Stomach smooth muscle (tissue), 2 donors: ENCODE measurements around the gene ERCC3.

Experiments
- H3K27ac ChIP-seq: one replicate; pipeline ENCODE4 v1.7.0; 2013; ENCODE audit warnings: mild to moderate bottlenecking, low read length, inconsistent platforms
- H3K27me3 ChIP-seq, 2 donors: one replicate each; pipeline ENCODE4 v1.7.0; 2013; ENCODE audit warnings: low read length in 2 of 2; ENCODE audit not compliant: insufficient read depth in 2 of 2, control insufficient read depth in 1 of 2
- H3K36me3 ChIP-seq, 2 donors: one replicate each; pipeline ENCODE4 v1.7.0; 2013; ENCODE audit warnings: low read length in 2 of 2; ENCODE audit not compliant: control insufficient read depth in 2 of 2, insufficient read depth in 2 of 2
- H3K4me1 ChIP-seq: one replicate; pipeline ENCODE4 v1.7.0; 2013; ENCODE audit warnings: low read length; ENCODE audit not compliant: control insufficient read depth, insufficient read depth
- H3K4me3 ChIP-seq, 2 donors: one replicate each; pipeline ENCODE4 v1.7.0; 2013; ENCODE audit warnings: low read length in 2 of 2
- H3K9ac ChIP-seq, 2 donors: one replicate each; pipeline ENCODE4 v1.7.0; 2013; ENCODE audit warnings: low read length in 2 of 2, mild to moderate bottlenecking in 1 of 2
- H3K9me3 ChIP-seq, 2 donors: one replicate each; pipeline ENCODE4 v1.7.0; 2013; ENCODE audit warnings: low read length in 2 of 2; ENCODE audit not compliant: control insufficient read depth in 2 of 2
- donor health status: healthy.
- donor health status: Pancreatic carcinoma.

ERCC3 gene

DNA sequence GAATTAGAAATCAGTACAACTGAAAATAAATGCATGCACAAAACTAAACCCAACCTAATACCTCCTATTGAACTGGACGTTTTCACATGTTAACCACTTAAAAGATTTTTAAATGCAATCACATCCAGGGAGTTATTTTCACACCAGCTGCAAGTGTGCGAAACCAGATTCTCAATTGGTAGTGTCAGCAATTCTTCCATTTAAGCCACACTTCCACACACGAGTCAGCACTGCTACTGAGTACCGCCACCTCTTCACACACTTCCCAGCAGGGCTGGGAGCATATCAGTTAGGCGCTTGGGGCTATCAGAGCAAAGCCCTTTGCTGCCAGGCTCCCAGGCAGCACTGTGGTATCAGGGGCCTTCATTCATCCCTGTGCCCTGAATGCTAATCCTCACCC lies 14.2 kb downstream of the ERCC3 start:
- Histone ChIP-seq H3K36me3 (peaks cover 45 to 66% of the 10 kb centered on the region in 2 donors), H3K4me3 (no peak overlapping the region), H3K4me1 (no peaks in the 10 kb centered on the region), H3K27ac (no peak overlapping the region), H3K9ac (no peak overlapping the region), H3K9me3 (peaks cover 0 to 2% of the 10 kb centered on the region in 2 donors), H3K27me3 (no peaks in the 10 kb centered on the region)

- H3K4me1 ChIP-seq = no peaks in the 10 kb centered on the region
- H3K36me3 ChIP-seq = peaks cover 43 to 64% of the 10 kb centered on the region in 2 donors
- H3K27me3 ChIP-seq = no peaks in the 10 kb centered on the region
- no peak overlapping the region for H3K9ac ChIP-seq
- no peak overlapping the region for H3K27ac ChIP-seq
- H3K9me3 ChIP-seq = peaks cover 0 to 2% of the 10 kb centered on the region in 2 donors
- no peak overlapping the region for H3K4me3 ChIP-seq
Observed at GRCh38 chr2:127278959-127279358, 15.0 kb downstream of the ERCC3 start.

DNA sequence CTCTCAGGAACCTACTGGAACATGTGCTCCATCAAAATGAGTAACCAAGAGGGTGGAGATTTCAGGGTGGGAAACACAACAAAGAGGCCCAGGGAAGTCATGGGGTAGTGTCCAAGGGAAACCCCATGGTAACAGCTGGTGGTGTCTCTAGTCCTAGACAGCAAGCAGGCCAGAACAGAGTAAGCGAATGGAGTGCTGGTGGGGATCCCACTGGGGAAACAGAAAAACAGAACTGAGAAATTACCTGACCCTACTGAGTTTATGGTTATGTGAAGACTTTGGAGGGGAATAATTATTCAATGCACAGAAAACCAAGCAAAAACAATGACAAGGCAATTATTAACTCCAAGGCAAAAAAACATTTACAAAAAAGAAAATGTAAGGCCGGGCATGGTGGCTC lies 16.9 kb downstream of the ERCC3 start:
- H3K27me3 ChIP-seq = no peaks in the 10 kb centered on the region
- H3K36me3 ChIP-seq = peaks cover 46 to 60% of the 10 kb centered on the region in 2 donors
- H3K9me3 ChIP-seq = no peaks in the 10 kb centered on the region
- no peaks in the 10 kb centered on the region for H3K4me1 ChIP-seq
- no peak overlapping the region for H3K4me3 ChIP-seq
- H3K27ac ChIP-seq = no peak overlapping the region
- no peak overlapping the region for H3K9ac ChIP-seq

GRCh38 chr2:127275789-127276188 lies 18.2 kb downstream of the ERCC3 start:
- H3K9ac ChIP-seq = no peak overlapping the region
- H3K9me3 ChIP-seq = no peaks in the 10 kb centered on the region
- peaks cover 51 to 61% of the 10 kb centered on the region in 2 donors for H3K36me3 ChIP-seq
- H3K4me1 ChIP-seq = no peaks in the 10 kb centered on the region
- no peak overlapping the region for H3K27ac ChIP-seq
- H3K4me3 ChIP-seq = no peak overlapping the region
- no peaks in the 10 kb centered on the region for H3K27me3 ChIP-seq

- H3K4me1 ChIP-seq = no peaks in the 10 kb centered on the region
- peaks cover 55 to 64% of the 10 kb centered on the region in 2 donors for H3K36me3 ChIP-seq
Observed at GRCh38 chr2:127275356-127275755, 18.6 kb downstream of the ERCC3 start.

GRCh38 chr2:127270663-127271062 lies 23.3 kb downstream of the ERCC3 start:
- H3K9me3 ChIP-seq = no peaks in the 10 kb centered on the region
- no peaks in the 10 kb centered on the region for H3K4me1 ChIP-seq
- H3K36me3 ChIP-seq = peaks cover 52 to 53% of the 10 kb centered on the region in 2 donors
- H3K4me3 ChIP-seq = no peak overlapping the region
- no peaks in the 10 kb centered on the region for H3K27me3 ChIP-seq
- H3K27ac ChIP-seq = no peak overlapping the region
- no peak overlapping the region for H3K9ac ChIP-seq

More at GRCh38 chr2:127275356-127275755, 18.6 kb downstream of the ERCC3 start:
- H3K9ac ChIP-seq = no peak overlapping the region
- no peaks in the 10 kb centered on the region for H3K9me3 ChIP-seq
- H3K4me3 ChIP-seq = no peak overlapping the region
- no peak overlapping the region for H3K27ac ChIP-seq
- H3K27me3 ChIP-seq = no peaks in the 10 kb centered on the region

- Histone ChIP-seq H3K27ac (no peak overlapping the region), H3K36me3 (peaks cover 37 to 45% of the 10 kb centered on the region in 2 donors), H3K9me3 (no peaks in the 10 kb centered on the region), H3K4me1 (no peaks in the 10 kb centered on the region), H3K9ac (no peak overlapping the region), H3K27me3 (no peaks in the 10 kb centered on the region), H3K4me3 (no peak overlapping the region)
Observed at GRCh38 chr2:127261804-127262406, 32.0 kb downstream of the ERCC3 start.

DNA sequence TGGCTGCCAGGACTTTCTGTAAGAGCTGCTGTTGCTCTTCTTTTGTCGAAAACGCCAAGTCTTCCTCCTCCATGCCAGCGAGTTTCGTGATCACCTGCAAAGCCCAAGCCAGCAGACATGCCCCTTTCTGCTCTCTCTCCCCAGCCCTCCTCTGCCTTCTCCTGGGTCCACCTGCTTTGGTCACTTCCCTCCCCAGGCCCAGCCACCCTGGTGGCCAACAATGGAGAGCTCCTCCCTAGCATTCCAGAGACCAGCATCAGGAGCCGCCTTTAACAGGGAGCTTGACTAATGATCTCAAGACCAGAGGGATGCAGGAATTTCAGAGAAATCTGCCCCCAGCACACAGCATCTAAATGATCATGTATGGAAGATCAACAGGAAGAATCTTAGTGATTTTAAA lies 34.6 kb downstream of the ERCC3 start:
- no peaks in the 10 kb centered on the region for H3K4me1 ChIP-seq
- H3K4me3 ChIP-seq = no peak overlapping the region
- no peak overlapping the region for H3K27ac ChIP-seq
- H3K9me3 ChIP-seq = no peaks in the 10 kb centered on the region
- H3K27me3 ChIP-seq = no peaks in the 10 kb centered on the region
- no peak overlapping the region for H3K9ac ChIP-seq
- H3K36me3 ChIP-seq = peaks cover 41 to 50% of the 10 kb centered on the region in 2 donors

- Histone ChIP-seq H3K4me1 (no peaks in the 10 kb centered on the region), H3K36me3 (peaks cover 35 to 44% of the 10 kb centered on the region in 2 donors)
Observed at GRCh38 chr2:127256866-127257265, 37.1 kb downstream of the ERCC3 start.

GRCh38 chr2:127256381-127256780 lies 37.6 kb downstream of the ERCC3 start:
- Histone ChIP-seq H3K4me1 (no peaks in the 10 kb centered on the region), H3K27ac (no peak overlapping the region), H3K36me3 (peaks cover 33 to 43% of the 10 kb centered on the region in 2 donors), H3K27me3 (no peaks in the 10 kb centered on the region), H3K9ac (no peak overlapping the region), H3K9me3 (no peaks in the 10 kb centered on the region), H3K4me3 (no peak overlapping the region)

More at GRCh38 chr2:127256866-127257265, 37.1 kb downstream of the ERCC3 start:
- no peak overlapping the region for H3K27ac ChIP-seq
- H3K9ac ChIP-seq = no peak overlapping the region
- no peaks in the 10 kb centered on the region for H3K9me3 ChIP-seq
- H3K27me3 ChIP-seq = no peaks in the 10 kb centered on the region
- H3K4me3 ChIP-seq = no peak overlapping the region

DNA sequence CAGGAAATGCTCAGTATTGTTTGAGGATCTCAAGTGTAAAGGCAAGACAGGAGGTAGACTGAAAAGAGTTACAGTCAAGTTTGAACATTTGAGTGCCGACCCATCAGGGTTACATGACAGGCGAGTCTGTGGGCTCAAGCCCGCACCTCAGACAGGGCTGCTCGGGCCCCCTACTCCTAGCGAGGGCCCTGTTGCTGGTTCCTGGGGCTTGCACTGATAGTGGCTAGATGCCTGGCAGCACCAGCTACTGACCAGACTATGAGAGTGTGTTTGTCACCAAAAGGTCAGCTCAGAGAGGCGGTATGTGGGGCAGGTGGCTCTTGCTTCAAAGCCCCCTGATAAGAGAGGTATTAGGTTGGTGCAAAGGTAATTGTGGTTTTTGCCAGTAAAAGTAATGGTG lies 38.2 kb downstream of the ERCC3 start:
- no peak overlapping the region for H3K27ac ChIP-seq
- H3K4me3 ChIP-seq = no peak overlapping the region
- H3K4me1 ChIP-seq = no peaks in the 10 kb centered on the region
- peaks cover 26 to 37% of the 10 kb centered on the region in 2 donors for H3K36me3 ChIP-seq
- no peak overlapping the region for H3K9ac ChIP-seq
- H3K27me3 ChIP-seq = no peaks in the 10 kb centered on the region
- no peaks in the 10 kb centered on the region for H3K9me3 ChIP-seq
